ENCODE results near the gene IQCC.

The IQCC gene

GRCh38 chr1:32224285-32224684, 18.8 kb downstream of the IQCC start:
- DNase-seq, result no peak

- DNase-seq, result no peak
Measured at GRCh38 chr1:32228771-32229170, 23.3 kb downstream of the IQCC start.

GRCh38 chr1:32231843-32232432, 26.5 kb downstream of the IQCC start:
- no peak for DNase-seq

- no peak for DNase-seq
Measured at GRCh38 chr1:32232558-32233304, 27.3 kb downstream of the IQCC start.

- no peak for DNase-seq
Measured at GRCh38 chr1:32234792-32235191, 29.3 kb downstream of the IQCC start.

GRCh38 chr1:32239337-32239736, 33.9 kb downstream of the IQCC start:
- DNase-seq, result no peak

GRCh38 chr1:32239790-32240139, 34.3 kb downstream of the IQCC start:
- no peak for DNase-seq

GRCh38 chr1:32240140-32240951, 34.9 kb downstream of the IQCC start:
- DNase-seq, result peak; percentile 34

GRCh38 chr1:32241001-32241763, 35.7 kb downstream of the IQCC start:
- no peak for DNase-seq

- no peak for DNase-seq
Measured at GRCh38 chr1:32242341-32242851, 36.9 kb downstream of the IQCC start.

GRCh38 chr1:32246888-32247273, 41.4 kb downstream of the IQCC start, which contains the start of gene FAM167B:
FAM167B (plus strand) TSS chr1:32247222; CDS start chr1:32247422, 200 bp downstream.
- no peak for DNase-seq

GRCh38 chr1:32247452-32247851, 42.0 kb downstream of the IQCC start:
- DNase-seq, result no peak

- peak; percentile 84 for DNase-seq
Measured at GRCh38 chr1:32247983-32248889, 42.8 kb downstream of the IQCC start.

GRCh38 chr1:32249831-32250525, 44.5 kb downstream of the IQCC start:
- peak; percentile 82 for DNase-seq

GRCh38 chr1:32250893-32251716, 45.6 kb downstream of the IQCC start, which contains the start of gene LCK:
LCK (plus strand) TSS chr1:32251265; CDS start chr1:32274330, 23,065 bp downstream.
- DNase-seq, result peak; percentile 80

GRCh38 chr1:32255072-32256071, 49.9 kb downstream of the IQCC start:
- DNase-seq, result no peak

- DNase-seq, result no peak
Measured at GRCh38 chr1:32256473-32257226, 51.2 kb downstream of the IQCC start.

GRCh38 chr1:32257227-32257508, 51.7 kb downstream of the IQCC start:
- DNase-seq, result no peak
